SKM-1 (cell line): ENCODE results near the gene NTN4.
"Not testable (repeated sequence)": the region's sequence is repeated elsewhere in the genome, so short reads cannot be mapped to it uniquely, and the experiment has no call there.

ENCODE experiments used
- DNase-seq: peaks from one replicate; lab custom pipeline; 2025; ENCODE audit not compliant: unreplicated experiment; lab: John Stamatoyannopoulos, UW

Gene NTN4

DNA sequence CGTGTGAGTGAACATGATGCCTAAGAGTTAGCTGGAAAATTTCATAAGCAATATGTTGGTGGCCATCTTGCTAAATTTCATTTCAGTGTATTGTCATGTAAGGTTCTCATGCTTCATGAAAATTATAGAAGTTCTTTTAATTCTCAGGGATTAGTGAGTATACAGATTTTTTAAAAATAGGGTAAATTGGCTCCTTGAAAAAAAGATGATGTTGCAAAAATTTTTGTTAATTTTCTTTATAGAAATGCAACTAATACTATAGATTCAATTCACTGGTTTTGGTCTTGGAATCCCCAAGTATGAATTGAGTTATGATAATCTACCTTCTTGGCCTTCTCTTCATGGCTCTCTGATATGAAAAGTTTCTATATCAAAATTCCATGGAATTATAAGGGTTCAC, 75.4 kb downstream of the NTN4 start:
- no peak for DNase-seq

DNA sequence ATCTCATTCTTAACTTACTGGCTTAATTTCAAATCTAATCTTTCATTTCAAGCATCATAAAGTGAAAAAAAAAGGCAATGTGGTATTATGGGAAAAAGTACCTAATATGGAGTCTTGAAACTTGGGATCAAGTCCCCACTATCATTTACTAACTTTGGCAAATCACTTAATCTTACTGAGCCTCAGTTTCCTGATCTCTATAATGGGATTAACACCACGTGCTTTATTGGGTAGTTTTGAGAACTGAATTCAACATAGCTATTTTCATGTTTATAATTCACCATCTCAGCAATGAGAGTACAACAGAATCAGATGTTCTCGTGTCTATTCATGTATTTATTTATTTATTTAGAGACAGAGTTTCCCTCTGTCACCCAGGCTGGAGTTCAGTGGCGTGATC, 78.3 kb downstream of the NTN4 start:
- no peak for DNase-seq

DNA sequence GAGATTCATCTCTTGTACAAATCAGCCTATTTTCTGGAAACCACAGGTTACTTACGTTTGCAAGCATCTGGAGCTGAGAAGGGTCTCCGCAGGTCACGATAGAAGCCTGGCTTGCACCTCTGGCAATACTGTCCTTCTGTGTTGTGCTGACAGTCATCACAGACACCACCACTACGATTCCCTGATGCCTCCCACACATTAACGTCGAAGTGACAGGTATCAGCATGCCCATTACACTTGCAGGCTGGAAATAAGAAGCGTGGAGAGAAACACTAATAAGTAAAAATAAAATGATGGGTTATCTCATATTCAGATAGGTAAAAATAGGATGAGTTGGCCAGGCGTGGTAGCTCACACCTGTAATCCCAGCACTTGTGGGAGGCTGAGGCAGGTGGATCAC, 80.2 kb downstream of the NTN4 start:
- DNase-seq = no peak

- no peak for DNase-seq
Observed at GRCh38 chr12:95709152-95709551, 81.4 kb downstream of the NTN4 start.

- DNase-seq = no peak
Observed at GRCh38 chr12:95705143-95705542, 85.4 kb downstream of the NTN4 start.

- no peak for DNase-seq
Observed at GRCh38 chr12:95703986-95704385, 86.6 kb downstream of the NTN4 start.

GRCh38 chr12:95701722-95702418, 88.7 kb downstream of the NTN4 start:
- DNase-seq = no peak

GRCh38 chr12:95701275-95701674, 89.3 kb downstream of the NTN4 start:
- DNase-seq = no peak

DNA sequence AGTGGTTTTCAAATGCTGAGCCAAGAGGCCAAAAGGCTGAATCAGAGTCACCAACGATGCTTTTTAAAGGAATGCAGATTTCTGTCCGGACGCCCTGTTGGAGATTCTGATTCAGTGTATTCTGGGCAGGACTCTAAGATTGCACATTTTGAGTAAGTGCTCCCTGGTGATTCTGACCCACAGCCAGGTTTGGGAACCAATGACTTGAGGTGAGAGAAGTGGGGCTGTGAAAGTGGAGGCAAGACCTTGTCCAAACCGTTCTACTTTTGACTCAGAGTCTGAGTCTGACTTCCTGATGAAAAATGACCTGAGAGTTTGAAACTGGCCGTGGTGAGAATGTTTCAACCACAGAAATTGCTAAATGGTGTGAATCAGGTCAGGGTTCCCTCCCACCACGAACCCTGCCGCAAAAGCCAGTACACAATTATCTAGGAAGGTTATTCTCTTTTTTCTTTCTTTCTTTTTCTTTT, 90.2 kb downstream of the NTN4 start:
- DNase-seq = peak; percentile 4

DNA sequence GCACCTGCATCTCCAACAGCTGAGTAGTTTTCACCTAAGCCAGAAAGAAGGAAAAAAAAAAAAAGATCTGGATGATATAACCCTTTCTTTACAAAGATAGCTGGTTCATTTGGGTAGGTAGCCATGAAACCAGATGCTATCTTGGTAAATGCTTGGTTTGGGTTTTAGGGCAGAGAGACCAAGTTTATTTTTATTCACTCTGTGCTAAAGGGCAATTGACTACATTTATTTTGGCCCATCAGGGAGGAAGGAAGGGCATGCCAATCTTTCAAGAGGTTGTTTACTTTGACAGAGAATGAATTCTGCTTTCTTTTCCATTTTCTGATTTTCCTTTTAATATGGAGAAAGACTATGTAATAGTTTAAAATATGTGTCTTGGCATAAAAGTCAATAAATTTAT, 91.0 kb downstream of the NTN4 start:
- DNase-seq = no peak

GRCh38 chr12:95694136-95694535, 96.4 kb downstream of the NTN4 start:
- no peak for DNase-seq

GRCh38 chr12:95693689-95694088, 96.9 kb downstream of the NTN4 start:
- no peak for DNase-seq

- DNase-seq = no peak
Observed at GRCh38 chr12:95690861-95691635, 99.5 kb downstream of the NTN4 start.

- no peak for DNase-seq
Observed at GRCh38 chr12:95687937-95688336, 102.6 kb downstream of the NTN4 start.

DNA sequence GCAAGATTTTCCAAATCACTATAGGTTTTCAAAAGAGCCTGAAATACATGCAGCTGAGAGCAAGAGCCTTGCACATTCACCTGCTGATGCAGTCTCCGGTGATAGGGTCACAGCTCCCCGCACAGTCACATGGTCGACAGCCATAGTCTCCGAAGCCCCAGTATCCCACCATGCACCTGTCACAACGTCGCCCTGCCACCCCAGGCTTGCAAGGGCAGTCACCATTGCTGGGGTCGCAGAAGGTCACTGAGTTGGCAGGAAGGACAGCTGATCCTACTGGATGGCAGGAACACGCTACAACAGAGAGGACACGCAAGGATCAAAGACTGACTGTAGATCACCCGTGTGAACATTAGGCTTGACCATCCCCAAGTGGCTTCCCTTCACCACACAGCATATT, 107.1 kb downstream of the NTN4 start:
- DNase-seq = no peak

- DNase-seq = no peak
Observed at GRCh38 chr12:95681210-95681765, 109.3 kb downstream of the NTN4 start.

DNA sequence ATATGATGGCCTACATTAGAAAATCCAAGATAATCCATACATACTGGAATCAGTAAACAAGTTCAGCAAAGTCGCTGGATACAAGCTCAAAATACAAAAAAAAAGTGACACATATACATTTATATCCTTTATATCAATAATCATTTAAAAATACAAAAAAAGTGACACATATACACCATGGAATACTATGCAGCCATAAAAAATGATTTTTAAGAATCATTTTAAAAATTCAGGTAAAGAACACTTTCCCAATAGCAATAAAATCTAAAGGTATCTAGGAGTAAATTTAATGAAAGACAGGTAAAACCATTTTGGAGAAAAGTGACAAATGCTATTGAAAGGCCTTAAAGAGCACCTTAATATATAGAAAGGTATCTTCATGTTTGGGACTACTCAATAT, 111.9 kb downstream of the NTN4 start:
- DNase-seq = no peak

- DNase-seq = not testable (repeated sequence)
Observed at GRCh38 chr12:95677782-95678181, 112.8 kb downstream of the NTN4 start.

DNA sequence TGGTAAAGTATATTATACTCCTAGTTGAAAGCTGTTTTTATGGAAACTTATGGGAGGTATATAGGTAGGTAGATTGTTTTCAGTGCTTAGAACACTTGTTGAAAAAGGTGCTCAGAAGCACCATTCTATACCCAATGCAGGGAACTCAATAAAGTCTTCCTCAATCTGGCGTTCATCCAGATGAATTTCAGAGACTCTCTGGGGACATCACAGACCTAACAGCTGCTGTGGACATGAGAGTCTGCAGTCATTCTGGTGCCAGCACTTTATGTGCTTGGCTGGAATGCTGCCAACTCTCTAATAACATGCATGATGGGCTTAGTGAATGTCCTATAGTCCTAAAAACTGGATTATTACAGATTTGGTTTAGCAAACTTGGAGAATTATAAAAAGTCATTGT, 115.9 kb downstream of the NTN4 start:
- DNase-seq = no peak

DNA sequence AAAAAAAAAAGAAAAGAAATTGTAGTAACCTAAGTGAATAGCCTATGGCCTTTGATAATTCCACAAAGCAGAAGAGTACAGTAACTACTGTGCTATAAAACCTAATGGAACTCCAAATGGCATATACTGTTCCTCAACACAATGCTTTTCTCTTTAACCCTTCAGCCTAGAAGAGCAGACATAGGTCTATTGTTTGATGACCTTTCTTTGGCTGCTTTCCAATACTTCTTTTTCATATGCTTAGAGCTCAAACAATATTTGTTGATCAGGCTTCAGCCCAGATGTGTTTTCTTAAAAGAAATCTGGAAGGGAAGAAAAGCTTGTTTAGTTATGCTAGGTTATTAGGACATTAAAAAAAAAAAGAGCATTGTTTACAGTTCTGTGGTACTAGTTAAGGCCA, 116.4 kb downstream of the NTN4 start:
- DNase-seq = no peak

- DNase-seq = no peak
Observed at GRCh38 chr12:95673576-95673975, 117.0 kb downstream of the NTN4 start.

- no peak for DNase-seq
Observed at GRCh38 chr12:95672166-95672565, 118.4 kb downstream of the NTN4 start.
